Neutrophil (primary cell): ENCODE data around the gene RTN4.
"Not testable (repeated sequence)": the region's sequence is repeated elsewhere in the genome, so short reads cannot be mapped to it uniquely, and the experiment has no call there.

Experiments used
- H3K27ac ChIP-seq: fragments of 200-600 bp; sonication (generic); 2 replicates; pipeline ENCODE4 v1.5.1; 2016; ENCODE audit warnings: mild to moderate bottlenecking, moderate library complexity
- H3K27me3 ChIP-seq: fragments of 200-600 bp; sonication (generic); 2 replicates; pipeline ENCODE4 v1.6.0; 2016; ENCODE audit warnings: mild to moderate bottlenecking
- H3K36me3 ChIP-seq: fragments of 200-600 bp; sonication (generic); 2 replicates; pipeline ENCODE4 v1.5.1; 2017
- H3K4me1 ChIP-seq, 2 experiments: fragments of 200-600 bp in 1 of 2; sonication (generic) in 1 of 2; 1 replicate in 1 of 2; 2 replicates in 1 of 2; pipeline versions ENCODE4 v1.5.1 to v1.6.1; 2013 to 2016; ENCODE audit warnings: low read depth in 1 of 2, low read length in 1 of 2, mild to moderate bottlenecking in 1 of 2, moderate library complexity in 1 of 2; ENCODE audit not compliant: control insufficient read depth in 1 of 2, insufficient read depth in 1 of 2
- H3K4me3 ChIP-seq, 2 experiments: fragments of 200-600 bp in 1 of 2; sonication (generic) in 1 of 2; 1 replicate in 1 of 2; 2 replicates in 1 of 2; pipeline ENCODE4 v1.5.1; 2013 to 2016; ENCODE audit warnings: low read depth in 1 of 2, low read length in 1 of 2, mild to moderate bottlenecking in 1 of 2, moderate library complexity in 1 of 2
- H3K9me3 ChIP-seq: fragments of 200-600 bp; sonication (generic); 2 replicates; pipeline ENCODE4 v1.5.1; 2016
- TF ChIP-seq, protein P1 (sequence below): fragments of 200-600 bp; sonication (generic); IDR thresholded peaks from 2 replicates; pipeline ENCODE4 v1.5.1; 2016; ENCODE audit warnings: antibody characterized with exemption

The RTN4 gene

DNA sequence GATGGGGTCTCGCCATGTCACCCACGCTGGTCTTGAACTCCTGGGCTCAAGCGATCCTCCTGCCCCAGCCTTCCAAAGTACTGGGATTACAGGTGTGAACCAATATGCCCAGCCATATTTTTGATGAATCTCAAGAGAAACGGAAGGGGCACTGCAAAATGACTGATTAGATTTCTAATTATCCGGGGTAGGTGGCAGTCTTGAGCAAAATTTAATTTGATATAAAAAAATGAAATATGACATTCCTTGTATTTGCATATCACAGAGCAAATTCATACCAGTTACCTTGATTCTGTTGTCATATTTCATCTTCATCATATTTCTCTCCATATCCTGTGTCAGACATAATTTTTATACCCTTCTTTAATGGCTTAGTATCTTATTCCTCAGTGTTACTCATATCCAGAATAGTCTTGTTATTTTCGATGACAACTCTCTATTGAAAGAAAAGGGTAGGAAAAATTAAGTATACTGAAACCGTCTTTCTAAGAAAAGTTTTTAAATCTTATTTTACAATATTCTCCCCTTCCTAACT, 30.0 kb upstream of the RTN4 start:
- Histone ChIP-seq H3K4me1 (peaks cover 18 to 29% of the 10 kb centered on the region in 2 experiments), H3K4me3 (no peak overlapping the region), H3K27ac (no peak overlapping the region), H3K27me3 (no peaks in the 10 kb centered on the region), H3K9me3 (no peaks in the 10 kb centered on the region), H3K36me3 (no peaks in the 10 kb centered on the region)
- TF ChIP-seq, protein P1, sequence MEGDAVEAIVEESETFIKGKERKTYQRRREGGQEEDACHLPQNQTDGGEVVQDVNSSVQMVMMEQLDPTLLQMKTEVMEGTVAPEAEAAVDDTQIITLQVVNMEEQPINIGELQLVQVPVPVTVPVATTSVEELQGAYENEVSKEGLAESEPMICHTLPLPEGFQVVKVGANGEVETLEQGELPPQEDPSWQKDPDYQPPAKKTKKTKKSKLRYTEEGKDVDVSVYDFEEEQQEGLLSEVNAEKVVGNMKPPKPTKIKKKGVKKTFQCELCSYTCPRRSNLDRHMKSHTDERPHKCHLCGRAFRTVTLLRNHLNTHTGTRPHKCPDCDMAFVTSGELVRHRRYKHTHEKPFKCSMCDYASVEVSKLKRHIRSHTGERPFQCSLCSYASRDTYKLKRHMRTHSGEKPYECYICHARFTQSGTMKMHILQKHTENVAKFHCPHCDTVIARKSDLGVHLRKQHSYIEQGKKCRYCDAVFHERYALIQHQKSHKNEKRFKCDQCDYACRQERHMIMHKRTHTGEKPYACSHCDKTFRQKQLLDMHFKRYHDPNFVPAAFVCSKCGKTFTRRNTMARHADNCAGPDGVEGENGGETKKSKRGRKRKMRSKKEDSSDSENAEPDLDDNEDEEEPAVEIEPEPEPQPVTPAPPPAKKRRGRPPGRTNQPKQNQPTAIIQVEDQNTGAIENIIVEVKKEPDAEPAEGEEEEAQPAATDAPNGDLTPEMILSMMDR, result no peak

DNA sequence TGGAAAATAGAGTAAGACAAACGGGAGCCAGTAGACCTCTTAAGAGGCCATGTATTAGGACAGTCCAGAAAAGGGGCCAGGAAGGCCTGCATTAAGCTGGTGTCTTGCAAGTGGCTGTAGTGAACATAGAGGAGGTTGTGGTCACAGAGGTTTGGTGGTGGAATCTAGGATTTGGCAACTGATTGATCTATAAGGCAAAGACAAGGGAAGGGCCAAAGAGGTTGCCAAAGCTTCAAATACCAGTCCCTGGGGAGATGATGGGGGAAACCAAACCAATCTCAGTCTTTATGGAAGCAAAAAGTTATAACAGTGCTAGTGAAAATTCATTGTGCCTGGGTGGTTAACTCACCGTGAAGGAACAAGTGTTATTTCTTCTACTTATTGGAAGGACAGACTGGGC, 28.7 kb upstream of the RTN4 start:
- Histone ChIP-seq H3K36me3 (no peaks in the 10 kb centered on the region), H3K27me3 (no peaks in the 10 kb centered on the region), H3K27ac (no peak overlapping the region), H3K4me1 (peaks cover 18 to 24% of the 10 kb centered on the region in 2 experiments), H3K4me3 (no peak overlapping the region), H3K9me3 (no peaks in the 10 kb centered on the region)
- TF ChIP-seq, protein P1, result no peak

DNA sequence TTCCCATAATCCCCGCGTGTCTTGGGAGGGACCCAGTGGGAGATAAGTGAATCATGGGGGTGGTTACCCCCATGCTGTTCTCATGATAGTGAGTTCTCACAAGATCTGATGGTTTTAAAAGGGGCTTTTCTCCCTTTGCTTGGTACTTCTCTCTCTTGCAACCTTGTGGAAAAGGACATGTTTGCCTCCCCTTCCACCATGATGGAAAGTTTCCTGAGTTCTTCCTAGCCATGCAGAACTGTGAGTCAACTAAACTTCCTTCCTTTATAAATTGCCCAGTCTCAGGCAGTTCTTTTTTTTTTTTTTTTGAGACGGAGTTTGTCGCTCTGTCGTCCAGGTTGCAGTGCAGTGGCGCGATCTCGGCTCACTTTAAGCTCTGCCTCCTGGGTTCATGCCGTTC, 26.5 kb upstream of the RTN4 start:
- Histone ChIP-seq H3K27me3 (no peaks in the 10 kb centered on the region), H3K4me1 (peaks cover 0 to 4% of the 10 kb centered on the region in 2 experiments), H3K9me3 (no peaks in the 10 kb centered on the region), H3K36me3 (no peaks in the 10 kb centered on the region), H3K27ac (no peak overlapping the region), H3K4me3 (no peak overlapping the region)
- TF ChIP-seq, protein P1, result no peak

DNA sequence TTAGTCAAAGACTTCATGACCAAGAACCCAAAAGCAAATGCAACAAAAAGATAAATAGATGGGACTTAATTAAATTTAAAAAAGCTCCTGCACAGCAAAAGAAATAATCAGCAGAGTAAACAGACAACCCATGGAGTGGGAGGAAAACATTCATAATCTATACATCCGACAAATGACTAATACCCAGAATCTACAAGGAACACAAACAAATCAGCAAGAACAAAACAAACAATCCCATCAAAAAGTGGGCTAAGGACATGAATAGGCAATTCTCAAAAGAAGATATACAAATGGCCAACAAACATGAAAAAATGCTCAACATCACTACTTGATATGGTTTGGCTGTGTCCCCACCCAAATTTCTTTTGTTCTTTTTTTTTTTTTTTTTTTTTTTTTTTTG, 25.8 kb upstream of the RTN4 start:
- H3K4me1 ChIP-seq, H3K4me3 ChIP-seq, H3K27ac ChIP-seq, H3K36me3 ChIP-seq, H3K27me3 ChIP-seq, H3K9me3 ChIP-seq: not testable (repeated sequence)

DNA sequence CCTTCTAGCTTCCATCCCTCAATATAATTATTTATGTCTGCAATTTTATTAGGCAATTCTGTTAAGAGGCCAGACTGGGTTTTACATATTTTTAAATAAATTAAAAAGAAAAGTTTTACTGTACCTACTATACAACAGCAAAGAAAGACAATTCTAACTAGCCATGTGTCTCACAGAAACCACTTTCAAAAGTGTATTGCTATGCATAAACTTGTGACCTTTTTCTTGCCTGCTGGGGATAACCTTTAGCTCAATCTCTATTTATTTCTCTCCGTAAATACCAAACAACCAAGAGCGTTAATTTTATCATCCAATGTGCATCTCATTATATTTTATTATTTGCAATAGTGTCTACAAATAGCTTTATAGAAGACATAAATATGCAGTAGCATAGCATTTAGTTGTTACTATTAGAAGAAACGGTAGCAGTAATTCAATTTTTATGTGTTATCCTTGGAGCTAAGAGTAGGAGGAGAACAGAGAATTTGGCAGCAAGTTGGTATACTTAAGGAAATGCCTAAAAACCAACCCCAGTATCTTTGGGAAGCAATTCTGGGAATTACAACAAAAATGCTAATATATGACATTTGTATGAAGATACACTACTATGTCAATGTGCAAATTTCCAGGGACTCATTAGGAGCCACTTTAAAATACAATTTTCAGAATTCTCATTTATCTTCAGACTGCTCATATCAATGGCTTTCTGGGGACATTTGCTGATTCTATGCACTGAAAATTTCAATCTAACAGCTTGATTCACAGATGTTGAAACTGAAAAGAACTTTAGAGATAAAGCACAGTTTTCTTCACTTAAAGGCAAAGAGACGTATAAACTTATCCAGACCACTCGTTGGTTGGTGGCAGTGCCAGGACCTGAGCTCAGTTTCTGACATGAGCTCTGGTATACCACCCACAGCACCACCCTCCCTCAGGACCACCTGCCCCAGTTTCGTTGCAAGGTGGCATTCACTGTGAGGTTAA, 23.0 kb upstream of the RTN4 start:
- Histone ChIP-seq H3K27me3 (no peaks in the 10 kb centered on the region), H3K36me3 (no peaks in the 10 kb centered on the region)
- TF ChIP-seq, protein P1, result no peak

DNA sequence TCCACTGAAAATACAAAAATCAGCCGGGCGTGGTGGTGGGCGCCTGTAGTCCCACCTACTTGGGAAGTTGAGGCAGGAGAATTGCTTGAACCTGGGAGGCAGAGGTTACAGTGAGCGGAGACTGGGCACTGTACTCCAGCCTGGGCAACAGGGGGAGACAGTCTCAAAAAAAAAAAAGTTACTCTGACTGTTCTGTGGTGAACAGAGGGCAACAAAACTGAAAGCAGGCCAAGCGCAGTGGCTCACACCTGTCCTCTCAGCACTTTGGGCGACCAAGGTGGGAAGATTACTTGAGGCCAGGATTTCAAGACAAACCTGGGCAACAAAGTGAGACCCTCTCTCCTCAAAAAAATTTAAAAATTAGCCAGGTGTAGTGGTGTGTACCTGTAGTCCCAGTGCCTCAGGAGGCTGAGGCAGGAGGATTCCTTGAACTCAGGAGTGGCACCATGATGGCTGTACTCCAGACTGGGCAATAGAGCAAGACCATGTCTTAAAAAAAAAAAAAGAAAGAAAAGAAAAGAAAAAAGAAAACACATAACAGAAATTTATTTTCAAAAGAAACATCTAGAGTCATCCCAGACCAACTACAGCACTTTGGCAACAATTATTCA, 13.6 kb upstream of the RTN4 start:
- H3K9me3 ChIP-seq, result no peaks in the 10 kb centered on the region
- TF ChIP-seq, protein P1, result no peak
- no peaks in the 10 kb centered on the region for H3K27me3 ChIP-seq
- no peak overlapping the region for H3K27ac ChIP-seq
- no peaks in the 10 kb centered on the region for H3K4me1 ChIP-seq
- no peak overlapping the region for H3K4me3 ChIP-seq
- no peaks in the 10 kb centered on the region for H3K36me3 ChIP-seq

More for the DNA sequence above, 23.0 kb upstream of the RTN4 start:
- no peak overlapping the region for H3K27ac ChIP-seq
- H3K9me3 ChIP-seq, result no peaks in the 10 kb centered on the region
- peaks cover 0 to 4% of the 10 kb centered on the region in 2 experiments for H3K4me1 ChIP-seq
- H3K4me3 ChIP-seq, result no peak overlapping the region
